Testis (tissue), 5 donors: ENCODE results near the gene BLACAT1. TPM values are rescaled to one million over a fixed set of nuclear protein-coding genes. Genes with fewer than 3 reads are reported as not detected.

Experiments
- DNase-seq: peaks from one replicate; pipeline ENCODE4 v3.0.0-alpha.2; 2019
- H3K27ac ChIP-seq, 2 donors: fragments of 200-600 bp; sonication (generic); one replicate each; pipeline ENCODE4 v1.5.1; 2019
- H3K27me3 ChIP-seq: fragments of 200-600 bp; sonication (generic); one replicate; pipeline ENCODE4 v1.5.1; 2019
- H3K36me3 ChIP-seq: fragments of 200-600 bp; sonication (generic); one replicate; pipeline ENCODE4 v1.5.1; 2017; ENCODE audit warnings: low read depth; ENCODE audit errors: missing control alignments
- H3K4me1 ChIP-seq: fragments of 200-600 bp; sonication (generic); one replicate; pipeline ENCODE4 v1.5.1; 2019
- H3K4me3 ChIP-seq, 2 donors: fragments of 200-600 bp; sonication (generic); one replicate each; pipeline ENCODE4 v1.5.1; 2017 to 2019
- H3K9me3 ChIP-seq: fragments of 200-600 bp; sonication (generic); one replicate; pipeline ENCODE4 v1.5.1; 2017
- CTCF ChIP-seq, 3 experiments: fragments of 450-650 bp in 2 of 3; fragments of 200-600 bp in 1 of 3; sonication (generic) in 1 of 3; IDR thresholded peaks; one replicate each; pipeline ENCODE4 v1.5.1; 2016 to 2019; ENCODE audit warnings: antibody characterized with exemption in 3 of 3, mild to moderate bottlenecking in 2 of 3, moderate library complexity in 1 of 3
- POLR2A ChIP-seq: fragments of 450-650 bp; IDR thresholded peaks from one replicate; pipeline ENCODE4 v1.6.1; 2017; ENCODE audit warnings: antibody characterized with exemption, mild to moderate bottlenecking, moderate library complexity
- WGBS, 2 donors: methylation state at CpG; one replicate each; pipeline ENCODE4 v1.1.5; 2018; 5-methylcytosine and 5-hydroxymethylcytosine counted together
- intact Hi-C: fragments of 100-400 bp; cut with DNase I; formaldehyde crosslinking; loops from one replicate; pipeline ENCODE4 v1.15.1; 2023; ENCODE audit warnings: low total_unique reads
- long read RNA-seq, 2 donors: transcript quantifications; one replicate each; lab custom pipeline, GENCODE V29; 2026
- polyA plus RNA-seq: library from polyadenylated mRNA; stranded (reverse); fragments of 350-450 nt; fragmentation: Illumina TruSeq; extraction: RNeasy Lipid Tissue Mini Kit (QIAGEN cat#74804); gene quantifications from one replicate; pipeline ENCODE4 v1.2.3, GENCODE V29; 2014; ENCODE audit warnings: low read depth, low replicate concordance; ENCODE audit not compliant: insufficient read depth
- total RNA-seq, 2 donors: library from RNA; depleted of rRNA; stranded (reverse); fragments of >200 nt; gene quantifications; one replicate each; pipeline ENCODE4 v1.2.3, GENCODE V29; 2016

The BLACAT1 gene
- total RNA-seq = 10 to 100 TPM; 14.4 to 15.5 TPM
- 5.9 TPM for polyA plus RNA-seq
- long read RNA-seq, donor 1, transcript BLACAT1-201 (1 exons, 2,994 nt) = major isoform, 8 of 8 reads
- long read RNA-seq, donor 1, partial matches to known transcripts = 0 of 8 reads
- long read RNA-seq, donor 1, other reads (novel, unspliced or antisense) = 0 of 8 reads
- long read RNA-seq, donor 2, transcript BLACAT1-201 (1 exons, 2,994 nt) = major isoform, 8 of 8 reads
- long read RNA-seq, donor 2, partial matches to known transcripts = 0 of 8 reads
- long read RNA-seq, donor 2, other reads (novel, unspliced or antisense) = 0 of 8 reads

- no peak within 1 kb of the TSS for H3K27ac ChIP-seq
- TF ChIP-seq CTCF (IDR thresholded peaks at IDR 0.05) (no peak), POLR2A (no peak)
- H3K27me3 ChIP-seq = no peaks in the 10 kb centered on the region
Measured at GRCh38 chr1:205455581-205456382, at the start of gene BLACAT1. BLACAT1 (minus strand) TSS chr1:205456045.

GRCh38 chr1:205505076-205505729 is 49.4 kb upstream of the BLACAT1 start:
- H3K4me3 ChIP-seq = peak overlapping the region; percentile 53 to 70
- intact Hi-C loops = no loop called here
- no peak overlapping the region for H3K27ac ChIP-seq
- DNase-seq = no peak
- no peaks in the 10 kb centered on the region for H3K36me3 ChIP-seq
- H3K9me3 ChIP-seq = no peaks in the 10 kb centered on the region
- no peak for TF ChIP-seq POLR2A
- no peak for TF ChIP-seq CTCF (IDR thresholded peaks at IDR 0.05)
- WGBS, 2 donors = 13 to 18% methylated on average over 14 to 18 of the region's 18 CpGs
- H3K27me3 ChIP-seq = no peaks in the 10 kb centered on the region
- H3K4me1 ChIP-seq = peaks cover 21% of the 10 kb centered on the region

More at GRCh38 chr1:205455581-205456382, at the start of gene BLACAT1:
- peak within 1 kb of the TSS; percentile 32 to 36 for H3K4me3 ChIP-seq
- DNase-seq = no peak
- H3K4me1 ChIP-seq = peaks cover 38% of the 10 kb centered on the region
- H3K36me3 ChIP-seq = no peaks in the 10 kb centered on the region
- intact Hi-C loops = no loop called here
- WGBS, 2 donors = 4 to 5% methylated on average over 29 to 53 of the region's 53 CpGs
- H3K9me3 ChIP-seq = no peaks in the 10 kb centered on the region

- 4 to 9% methylated on average over 25 to 42 of the region's 42 CpGs for WGBS, 2 donors
- DNase-seq = peak; percentile 80
Measured at GRCh38 chr1:205504311-205505075, 48.6 kb upstream of the BLACAT1 start, which contains the start of gene CDK18. CDK18 (plus strand) TSS chr1:205504669; CDS start chr1:205523168, 18,499 bp downstream.

More at GRCh38 chr1:205504311-205505075, 48.6 kb upstream of the BLACAT1 start, which contains the start of gene CDK18:
- intact Hi-C loops = no loop called here
- no peaks in the 10 kb centered on the region for H3K27me3 ChIP-seq
- H3K27ac ChIP-seq = no peak within 1 kb of the TSS
- TF ChIP-seq POLR2A = no peak
- TF ChIP-seq CTCF (IDR thresholded peaks at IDR 0.05) = no peak
- H3K4me3 ChIP-seq = peak within 1 kb of the TSS; percentile 53 to 70
- no peaks in the 10 kb centered on the region for H3K9me3 ChIP-seq
- H3K4me1 ChIP-seq = peaks cover 21% of the 10 kb centered on the region
- H3K36me3 ChIP-seq = no peaks in the 10 kb centered on the region
